Epithelial cell of proximal tubule (primary cell): ENCODE data around the gene TMEM163. TPM values are rescaled to one million over a fixed set of nuclear protein-coding genes. Genes with fewer than 3 reads are reported as not detected.

Experiments
- DNase-seq: peaks from one replicate; pipeline ENCODE4 v3.0.0-alpha.2; 2011; ENCODE audit warnings: low read depth
- H3K4me3 ChIP-seq: 2 replicates; pipeline ENCODE4 v1.5.1; 2011; ENCODE audit warnings: low read depth, mild to moderate bottlenecking, low read length
- total RNA-seq: library from RNA; depleted of rRNA; stranded (reverse); fragments of >200 nt; gene quantifications from 2 replicates; pipeline ENCODE4 v1.2.3, GENCODE V29; 2015
- TF ChIP-seq, protein P1 (sequence below): conservative IDR thresholded peaks from 2 replicates; pipeline ENCODE4 v1.5.1; 2012; ENCODE audit warnings: low read depth, mild to moderate bottlenecking, low read length

TMEM163 gene
- total RNA-seq, 1 donor from 2014 or later = 0.40 TPM

DNA sequence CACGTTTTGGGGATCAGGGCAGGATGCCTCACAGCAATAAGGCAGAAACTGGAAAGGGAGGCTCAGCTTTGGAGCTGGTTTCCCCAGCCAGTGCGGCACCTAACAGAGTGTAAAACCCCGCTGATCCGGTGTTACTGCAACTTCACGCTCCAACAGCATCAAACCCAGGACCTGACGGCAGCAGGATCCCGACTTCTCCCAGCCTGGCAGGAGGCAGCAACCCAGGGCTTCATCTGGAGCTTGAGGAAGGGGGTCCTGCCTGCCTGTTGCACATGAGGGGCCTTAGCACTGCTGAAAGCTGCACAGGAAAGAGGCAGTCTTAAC lies 255.1 kb downstream of the TMEM163 start:
- DNase-seq = no peak
- H3K4me3 ChIP-seq = no peak overlapping the region
- TF ChIP-seq, protein P1, sequence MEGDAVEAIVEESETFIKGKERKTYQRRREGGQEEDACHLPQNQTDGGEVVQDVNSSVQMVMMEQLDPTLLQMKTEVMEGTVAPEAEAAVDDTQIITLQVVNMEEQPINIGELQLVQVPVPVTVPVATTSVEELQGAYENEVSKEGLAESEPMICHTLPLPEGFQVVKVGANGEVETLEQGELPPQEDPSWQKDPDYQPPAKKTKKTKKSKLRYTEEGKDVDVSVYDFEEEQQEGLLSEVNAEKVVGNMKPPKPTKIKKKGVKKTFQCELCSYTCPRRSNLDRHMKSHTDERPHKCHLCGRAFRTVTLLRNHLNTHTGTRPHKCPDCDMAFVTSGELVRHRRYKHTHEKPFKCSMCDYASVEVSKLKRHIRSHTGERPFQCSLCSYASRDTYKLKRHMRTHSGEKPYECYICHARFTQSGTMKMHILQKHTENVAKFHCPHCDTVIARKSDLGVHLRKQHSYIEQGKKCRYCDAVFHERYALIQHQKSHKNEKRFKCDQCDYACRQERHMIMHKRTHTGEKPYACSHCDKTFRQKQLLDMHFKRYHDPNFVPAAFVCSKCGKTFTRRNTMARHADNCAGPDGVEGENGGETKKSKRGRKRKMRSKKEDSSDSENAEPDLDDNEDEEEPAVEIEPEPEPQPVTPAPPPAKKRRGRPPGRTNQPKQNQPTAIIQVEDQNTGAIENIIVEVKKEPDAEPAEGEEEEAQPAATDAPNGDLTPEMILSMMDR = no peak

DNA sequence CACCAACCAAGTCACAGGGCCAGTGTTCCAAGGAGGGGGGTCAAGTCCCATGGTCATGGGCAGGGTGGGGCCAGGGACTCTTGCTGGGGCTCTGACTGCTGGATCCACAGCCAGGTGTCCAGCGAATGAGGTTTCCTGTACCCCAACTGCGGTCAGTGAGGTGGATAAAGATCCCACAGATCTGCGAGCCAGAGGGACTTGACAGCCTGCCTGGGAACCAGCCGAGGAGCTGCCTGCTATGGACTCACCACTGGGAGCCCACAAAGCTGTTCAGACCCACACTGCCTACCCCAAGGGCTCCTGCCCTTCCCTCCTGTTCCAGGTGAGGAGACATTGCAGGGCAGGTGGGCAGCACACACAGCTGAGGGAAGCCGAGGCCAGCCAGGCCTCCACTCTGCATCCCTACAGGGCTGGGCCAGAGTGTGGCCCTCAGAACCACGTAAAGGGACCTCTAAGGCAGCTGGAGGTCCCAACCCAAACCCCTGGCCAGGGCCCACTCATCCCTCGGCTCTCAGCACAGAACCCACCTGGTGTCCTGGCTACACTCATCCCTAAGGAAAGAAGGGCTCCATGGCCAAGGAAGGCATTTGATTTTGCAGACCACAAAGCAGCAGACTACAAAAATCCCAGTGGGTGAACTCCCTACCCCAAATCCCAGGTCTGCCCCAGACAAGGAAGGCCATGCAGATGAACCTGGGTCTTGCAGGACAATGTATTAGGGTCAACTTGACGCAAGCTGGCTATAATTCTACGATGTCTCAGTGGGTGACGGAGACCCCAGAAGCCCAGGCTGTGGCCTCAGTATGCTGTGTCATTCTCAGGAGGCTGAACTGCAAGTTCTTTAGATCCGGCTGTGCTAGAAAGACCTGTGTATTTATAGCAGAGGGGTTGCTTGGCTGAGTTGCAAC lies 255.8 kb downstream of the TMEM163 start:
- TF ChIP-seq, protein P1 = no peak
- H3K4me3 ChIP-seq = no peak overlapping the region
- no peak for DNase-seq

DNA sequence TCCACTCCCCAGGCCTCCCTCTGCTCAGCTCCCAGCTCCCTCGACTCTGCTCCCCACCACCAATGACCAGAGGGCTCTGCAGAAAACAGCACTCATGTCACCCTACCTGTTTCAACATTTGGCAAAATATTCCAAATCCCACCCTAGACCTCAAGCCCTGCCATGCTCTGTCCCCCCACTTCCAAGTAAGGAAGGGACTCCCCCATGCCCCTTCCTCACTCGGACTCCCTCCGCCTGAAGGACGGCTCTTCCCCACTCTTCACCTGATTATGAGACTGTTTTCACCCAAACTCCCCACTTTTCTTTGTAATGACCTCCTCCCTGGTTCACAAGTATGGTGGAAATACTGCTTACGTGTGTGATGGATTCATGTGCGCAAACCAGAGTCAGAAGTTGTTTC lies 256.5 kb downstream of the TMEM163 start:
- TF ChIP-seq, protein P1 = no peak
- no peak for DNase-seq
- H3K4me3 ChIP-seq = no peak overlapping the region

GRCh38 chr2:134461511-134461910 lies 257.3 kb downstream of the TMEM163 start:
- DNase-seq = no peak
- TF ChIP-seq, protein P1 = no peak
- no peak overlapping the region for H3K4me3 ChIP-seq

DNA sequence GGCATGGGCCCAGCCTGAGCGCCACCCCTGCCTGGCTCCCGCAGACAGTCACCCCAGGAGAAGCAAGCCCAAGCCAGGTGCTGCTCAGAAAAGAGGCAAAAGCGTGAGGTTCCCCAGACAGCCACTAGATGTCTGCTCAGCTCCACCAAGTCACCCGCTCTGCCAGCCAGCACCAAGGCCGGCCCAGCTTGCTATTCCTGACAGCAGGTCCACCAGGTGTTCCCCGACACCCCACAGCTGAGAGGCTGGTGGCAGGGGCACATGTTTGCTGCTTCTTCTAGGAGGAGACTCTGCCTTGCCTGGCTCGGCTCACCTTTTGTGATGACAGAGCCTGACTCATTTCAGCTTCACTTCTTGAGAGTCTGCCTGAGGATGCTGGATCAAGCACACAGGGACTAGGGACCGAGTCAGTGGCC lies 258.2 kb downstream of the TMEM163 start:
- no peak overlapping the region for H3K4me3 ChIP-seq
- TF ChIP-seq, protein P1 = peak; percentile 80
- DNase-seq = no peak

DNA sequence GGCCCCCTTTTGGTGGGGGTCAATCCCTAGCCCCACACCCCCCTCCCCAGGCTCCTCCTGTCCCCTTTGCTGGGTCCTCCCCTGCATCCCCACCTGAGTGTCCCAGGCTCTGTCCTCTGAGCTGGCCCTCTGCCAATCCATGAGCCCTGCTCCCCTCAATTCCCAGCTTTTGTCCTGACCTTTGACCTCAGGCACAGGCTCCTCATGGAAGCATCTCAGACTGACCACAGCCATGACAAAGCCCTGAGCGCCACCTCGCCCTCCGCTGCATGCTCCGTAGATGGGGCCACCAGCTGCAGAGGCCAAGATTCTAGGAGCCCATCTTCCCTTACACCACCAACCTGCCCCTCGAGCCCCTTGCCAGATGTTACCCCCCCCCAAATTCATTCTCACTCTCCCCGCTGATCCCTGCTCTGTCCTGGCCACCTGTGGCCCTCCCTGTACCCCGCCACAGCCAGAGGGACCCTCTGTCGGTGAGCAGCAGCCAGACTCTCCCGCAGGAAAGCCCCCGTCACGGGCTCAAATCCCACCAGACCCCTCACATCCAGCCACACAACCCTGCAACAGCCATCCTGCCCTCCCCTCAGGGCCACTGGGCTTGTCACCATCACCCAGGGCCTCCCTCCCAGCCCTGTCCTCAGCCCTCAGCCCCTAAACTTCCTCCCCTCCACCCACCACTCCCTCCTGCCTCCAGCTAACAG lies 258.9 kb downstream of the TMEM163 start:
- no peak for DNase-seq
- TF ChIP-seq, protein P1 = no peak
- no peak overlapping the region for H3K4me3 ChIP-seq
